ENCODE data around the gene ADAMTSL3. TPM values are rescaled to one million over a fixed set of nuclear protein-coding genes. Genes with fewer than 3 reads are reported as not detected.

ADAMTSL3 gene
- total RNA-seq, 5 donors from 2014 or later (not counting 1 experiment from before 2014, with no cell fraction given) = 0.07 to 0.15 (median 0.12) TPM; not detected in 1

DNA sequence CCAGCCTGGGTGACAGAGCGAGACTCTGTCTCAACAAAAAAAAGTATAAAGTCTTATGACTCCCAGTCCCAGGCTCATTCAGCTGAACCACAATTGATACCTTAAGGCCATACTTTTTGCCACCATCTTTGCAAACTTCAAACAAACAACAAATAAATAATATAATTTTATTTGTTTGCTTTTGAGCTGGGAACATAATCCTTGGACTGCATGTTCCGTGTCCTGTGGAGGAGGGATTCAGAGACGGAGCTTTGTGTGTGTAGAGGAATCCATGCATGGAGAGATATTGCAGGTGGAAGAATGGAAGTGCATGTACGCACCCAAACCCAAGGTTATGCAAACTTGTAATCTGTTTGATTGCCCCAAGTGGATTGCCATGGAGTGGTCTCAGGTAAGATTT, 238.6 kb downstream of the ADAMTSL3 start:
- H3K27me3 Mint-ChIP-seq = peaks cover 0 to 4% of the 10 kb centered on the region in 2 donors
- ChIA-PET CTCF (no interaction called here), POLR2A (no interaction called here)
- no peaks in the 10 kb centered on the region for H3K4me1 Mint-ChIP-seq
- no peak overlapping the region for H3K27ac Mint-ChIP-seq
- H3K36me3 Mint-ChIP-seq = no peaks in the 10 kb centered on the region
- no peaks in the 10 kb centered on the region for H3K36me3 ChIP-seq (ENCODE audit: control insufficient read depth in 2 of 2, extremely low read depth in 1 of 2, insufficient read depth in 1 of 2, low read length in 1 of 2)
- ATAC-seq (replicated peaks in 1 of 4) = no peak
- H3K9me3 ChIP-seq = no peaks in the 10 kb centered on the region
- DNase-seq = no peak
- no peaks in the 10 kb centered on the region for H3K27me3 ChIP-seq (replicated peaks in 1 of 2; ENCODE audit: control insufficient read depth in 2 of 2, extremely low read depth in 1 of 2, insufficient read depth in 2 of 2, low read length in 1 of 2)
- no peak overlapping the region for H3K27ac ChIP-seq (ENCODE audit: low read length)
- no peak overlapping the region for H3K4me3 ChIP-seq (ENCODE audit: control insufficient read depth in 1 of 2, extremely low read depth in 1 of 2, low read length in 1 of 2)
- H3K9me3 Mint-ChIP-seq = no peaks in the 10 kb centered on the region
- H3K4me3 Mint-ChIP-seq = no peak overlapping the region
- 100% methylated on average over 2 of the region's 4 CpGs for WGBS (ENCODE audit: insufficient coverage)
- no peaks in the 10 kb centered on the region for H3K4me1 ChIP-seq (ENCODE audit: control insufficient read depth in 1 of 2, extremely low read depth in 1 of 2, insufficient read depth in 2 of 2, low read length in 2 of 2)

DNA sequence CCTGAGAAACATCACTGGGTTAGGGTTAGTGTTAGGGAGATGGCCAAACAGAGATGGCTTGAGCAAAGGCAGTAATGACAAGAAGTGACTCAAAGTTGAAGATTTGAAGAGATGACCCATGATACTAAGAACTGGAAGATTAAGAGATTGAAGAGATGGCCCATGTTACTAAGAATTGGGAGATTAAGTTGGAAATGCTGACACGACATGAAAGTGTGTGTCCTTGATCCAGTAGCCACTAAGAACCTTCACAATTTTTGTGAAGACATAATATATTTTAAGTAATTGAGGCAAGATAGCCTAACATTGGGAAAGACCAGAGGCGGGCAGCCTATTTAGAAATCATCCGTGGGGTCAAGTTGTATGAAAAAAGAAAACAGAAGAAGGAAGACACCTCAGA, 239.4 kb downstream of the ADAMTSL3 start:
- H3K27me3 Mint-ChIP-seq = peaks cover 4% of the 10 kb centered on the region in 2 donors
- 87% methylated on average over 2 of the region's 3 CpGs for WGBS (ENCODE audit: insufficient coverage)
- H3K36me3 Mint-ChIP-seq = no peaks in the 10 kb centered on the region
- no peaks in the 10 kb centered on the region for H3K4me1 Mint-ChIP-seq
- ATAC-seq (replicated peaks in 1 of 4) = no peak
- POLR2A ChIA-PET = no interaction called here
- no peak overlapping the region for H3K27ac ChIP-seq (ENCODE audit: low read length)
- no peak overlapping the region for H3K4me3 ChIP-seq (ENCODE audit: control insufficient read depth in 1 of 2, extremely low read depth in 1 of 2, low read length in 1 of 2)
- no peak overlapping the region for H3K4me3 Mint-ChIP-seq
- DNase-seq = no peak
- H3K27ac Mint-ChIP-seq = no peak overlapping the region
- H3K27me3 ChIP-seq (replicated peaks in 1 of 2; ENCODE audit: control insufficient read depth in 2 of 2, extremely low read depth in 1 of 2, insufficient read depth in 2 of 2, low read length in 1 of 2) = no peaks in the 10 kb centered on the region
- CTCF ChIA-PET = no interaction called here
- H3K9me3 Mint-ChIP-seq = no peaks in the 10 kb centered on the region
- no peaks in the 10 kb centered on the region for H3K9me3 ChIP-seq
- no peaks in the 10 kb centered on the region for H3K4me1 ChIP-seq (ENCODE audit: control insufficient read depth in 1 of 2, extremely low read depth in 1 of 2, insufficient read depth in 2 of 2, low read length in 2 of 2)
- H3K36me3 ChIP-seq (ENCODE audit: control insufficient read depth in 2 of 2, extremely low read depth in 1 of 2, insufficient read depth in 1 of 2, low read length in 1 of 2) = no peaks in the 10 kb centered on the region

DNA sequence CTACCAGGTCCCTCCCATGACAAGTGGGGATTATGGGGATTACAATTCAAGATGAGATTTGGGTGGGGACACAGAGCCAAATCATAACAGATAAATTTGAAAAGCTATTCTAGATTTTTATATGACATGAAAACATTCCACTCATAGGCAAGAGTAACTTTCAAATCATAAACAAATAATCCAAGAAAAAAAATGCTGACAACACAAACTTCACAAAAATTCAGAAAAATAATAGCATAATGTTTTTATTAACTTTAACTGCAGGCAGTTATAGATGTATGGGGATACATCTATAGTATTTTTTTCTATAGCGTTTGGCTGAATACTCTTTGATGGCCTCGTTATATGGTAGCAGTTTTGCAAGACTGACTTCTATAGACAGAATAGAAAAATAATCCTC, 243.1 kb downstream of the ADAMTSL3 start:
- H3K27me3 ChIP-seq (replicated peaks in 1 of 2; ENCODE audit: control insufficient read depth in 2 of 2, extremely low read depth in 1 of 2, insufficient read depth in 2 of 2, low read length in 1 of 2) = peaks cover 0 to 2% of the 10 kb centered on the region in 2 experiments
- H3K27me3 Mint-ChIP-seq = peaks cover 2 to 4% of the 10 kb centered on the region in 2 donors
- ATAC-seq (replicated peaks in 1 of 4) (no peak), DNase-seq (no peak)
- no peak overlapping the region for H3K27ac Mint-ChIP-seq
- WGBS (ENCODE audit: insufficient coverage) = no CpG with 5 or more reads among the region's 2 CpGs
- H3K4me1 ChIP-seq (ENCODE audit: control insufficient read depth in 1 of 2, extremely low read depth in 1 of 2, insufficient read depth in 2 of 2, low read length in 2 of 2) = no peaks in the 10 kb centered on the region
- H3K4me3 ChIP-seq (ENCODE audit: control insufficient read depth in 1 of 2, extremely low read depth in 1 of 2, low read length in 1 of 2) = no peak overlapping the region
- H3K36me3 Mint-ChIP-seq = no peaks in the 10 kb centered on the region
- no peak overlapping the region for H3K4me3 Mint-ChIP-seq
- no peak overlapping the region for H3K27ac ChIP-seq (ENCODE audit: low read length)
- ChIA-PET CTCF (no interaction called here), POLR2A (no interaction called here)
- H3K4me1 Mint-ChIP-seq = no peaks in the 10 kb centered on the region
- no peaks in the 10 kb centered on the region for H3K9me3 Mint-ChIP-seq
- H3K36me3 ChIP-seq (ENCODE audit: control insufficient read depth in 2 of 2, extremely low read depth in 1 of 2, insufficient read depth in 1 of 2, low read length in 1 of 2) = no peaks in the 10 kb centered on the region
- H3K9me3 ChIP-seq = no peaks in the 10 kb centered on the region

DNA sequence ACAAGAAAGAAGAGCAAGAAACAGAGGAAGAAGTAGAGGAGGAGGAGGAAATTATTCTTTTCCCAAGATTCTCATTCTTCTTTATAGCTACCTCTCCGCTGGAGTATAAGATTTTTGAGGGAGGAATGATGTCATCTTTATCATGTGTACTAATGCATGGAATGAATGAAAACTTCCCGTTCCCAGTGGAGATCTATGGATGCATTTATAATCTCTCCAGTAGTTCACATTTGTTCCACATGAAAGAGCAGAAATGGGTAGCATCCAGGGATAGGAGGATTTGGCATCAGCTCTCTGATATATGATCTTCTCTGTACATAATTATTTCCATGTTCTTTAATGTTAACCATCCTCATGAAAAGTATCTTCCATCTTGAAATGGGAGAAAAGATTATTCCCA, 244.4 kb downstream of the ADAMTSL3 start:
- Histone ChIP-seq H3K9me3 (no peaks in the 10 kb centered on the region), H3K27ac (ENCODE audit: low read length) (no peak overlapping the region), H3K4me3 (ENCODE audit: control insufficient read depth in 1 of 2, extremely low read depth in 1 of 2, low read length in 1 of 2) (no peak overlapping the region), H3K36me3 (ENCODE audit: control insufficient read depth in 2 of 2, extremely low read depth in 1 of 2, insufficient read depth in 1 of 2, low read length in 1 of 2) (no peaks in the 10 kb centered on the region), H3K4me1 (ENCODE audit: control insufficient read depth in 1 of 2, extremely low read depth in 1 of 2, insufficient read depth in 2 of 2, low read length in 2 of 2) (no peaks in the 10 kb centered on the region), H3K27me3 (replicated peaks in 1 of 2; ENCODE audit: control insufficient read depth in 2 of 2, extremely low read depth in 1 of 2, insufficient read depth in 2 of 2, low read length in 1 of 2) (peaks cover 0 to 2% of the 10 kb centered on the region in 2 experiments)
- no peak overlapping the region for H3K27ac Mint-ChIP-seq
- POLR2A ChIA-PET = no interaction called here
- H3K9me3 Mint-ChIP-seq = no peaks in the 10 kb centered on the region
- DNase-seq = no peak
- ATAC-seq (replicated peaks in 1 of 4) = no peak
- WGBS (ENCODE audit: insufficient coverage) = no CpG with 5 or more reads among the region's 2 CpGs
- H3K4me3 Mint-ChIP-seq = no peak overlapping the region
- H3K36me3 Mint-ChIP-seq = no peaks in the 10 kb centered on the region
- CTCF ChIA-PET = no interaction called here
- no peaks in the 10 kb centered on the region for H3K4me1 Mint-ChIP-seq
- peaks cover 4% of the 10 kb centered on the region in 2 donors for H3K27me3 Mint-ChIP-seq

DNA sequence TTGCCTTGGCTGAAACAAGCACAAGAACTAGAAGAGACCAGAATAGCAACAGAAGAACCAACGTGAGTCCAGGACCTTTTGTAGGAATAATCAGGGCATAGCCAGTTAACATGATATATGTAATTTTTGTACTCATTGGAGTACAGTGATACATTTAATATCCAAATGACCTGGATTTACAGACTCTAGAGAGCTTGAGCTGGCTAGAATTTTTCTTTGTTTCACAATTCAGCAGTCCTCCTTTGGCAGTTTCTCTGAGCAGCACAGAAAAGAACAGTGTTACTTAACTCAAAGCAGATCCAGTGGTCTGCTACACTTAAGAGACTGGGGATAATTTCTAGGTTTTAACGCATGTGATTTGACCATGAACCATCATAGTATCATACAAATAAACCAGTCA, 245.7 kb downstream of the ADAMTSL3 start:
- ATAC-seq (replicated peaks in 1 of 4) = no peak
- H3K27me3 ChIP-seq (replicated peaks in 1 of 2; ENCODE audit: control insufficient read depth in 2 of 2, extremely low read depth in 1 of 2, insufficient read depth in 2 of 2, low read length in 1 of 2) = peaks cover 0 to 2% of the 10 kb centered on the region in 2 experiments
- H3K4me1 Mint-ChIP-seq = no peaks in the 10 kb centered on the region
- ChIA-PET POLR2A (no interaction called here), CTCF (no interaction called here)
- no peaks in the 10 kb centered on the region for H3K4me1 ChIP-seq (ENCODE audit: control insufficient read depth in 1 of 2, extremely low read depth in 1 of 2, insufficient read depth in 2 of 2, low read length in 2 of 2)
- H3K9me3 Mint-ChIP-seq = no peaks in the 10 kb centered on the region
- H3K27me3 Mint-ChIP-seq = peaks cover 4% of the 10 kb centered on the region in 2 donors
- WGBS (ENCODE audit: insufficient coverage) = no CpG with 5 or more reads among the region's 2 CpGs
- no peak for DNase-seq
- H3K4me3 Mint-ChIP-seq = no peak overlapping the region
- no peak overlapping the region for H3K27ac ChIP-seq (ENCODE audit: low read length)
- H3K9me3 ChIP-seq = no peaks in the 10 kb centered on the region
- no peak overlapping the region for H3K4me3 ChIP-seq (ENCODE audit: control insufficient read depth in 1 of 2, extremely low read depth in 1 of 2, low read length in 1 of 2)
- H3K36me3 ChIP-seq (ENCODE audit: control insufficient read depth in 2 of 2, extremely low read depth in 1 of 2, insufficient read depth in 1 of 2, low read length in 1 of 2) = no peaks in the 10 kb centered on the region
- H3K27ac Mint-ChIP-seq = no peak overlapping the region
- H3K36me3 Mint-ChIP-seq = no peaks in the 10 kb centered on the region

DNA sequence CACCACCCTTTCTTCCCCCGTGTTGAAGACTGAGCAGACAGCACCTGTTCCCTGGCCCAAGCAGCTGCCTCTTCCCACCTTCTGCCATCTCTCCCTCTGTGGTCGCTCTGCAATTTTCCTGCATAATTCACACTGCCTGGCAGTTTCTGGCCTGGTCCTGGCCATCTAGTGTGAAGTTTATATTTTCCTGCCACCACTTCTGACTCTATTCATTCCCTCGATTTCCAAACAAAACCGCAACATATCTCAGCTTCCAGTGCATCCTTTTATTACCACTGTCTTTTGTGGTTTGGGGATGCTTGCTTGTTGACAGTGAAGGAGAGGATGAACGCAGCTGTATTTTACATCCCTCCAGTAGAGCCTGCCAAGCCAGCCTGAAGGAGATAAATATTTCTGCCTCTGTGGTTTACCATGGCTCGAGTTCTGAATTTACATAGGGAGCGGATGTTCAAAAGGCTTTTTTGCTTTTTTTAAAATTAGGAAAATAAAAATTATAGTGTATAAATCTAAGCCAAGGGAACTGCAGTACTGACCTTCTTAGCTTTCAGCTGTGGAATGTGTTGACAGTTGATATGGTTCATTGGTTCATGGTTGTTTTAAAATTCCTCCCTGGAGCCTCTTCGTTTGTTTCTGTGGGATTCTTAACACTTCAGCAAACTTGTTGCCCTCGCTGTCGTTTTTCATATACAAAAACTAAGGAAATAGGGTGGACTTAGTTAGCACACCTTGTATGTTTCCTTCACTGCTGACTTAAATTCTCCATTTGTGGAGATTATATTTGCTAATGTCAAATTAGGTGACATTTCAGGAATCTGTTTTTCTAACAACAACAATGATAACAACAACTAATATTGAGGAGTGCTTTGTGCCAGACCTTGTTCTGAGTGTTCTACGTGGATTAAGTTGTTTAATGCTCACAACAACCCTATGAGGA, 250.5 kb downstream of the ADAMTSL3 start:
- H3K9me3 Mint-ChIP-seq = peaks cover 0 to 5% (median 0%) of the 10 kb centered on the region in 3 donors
- no peak for ATAC-seq (replicated peaks in 1 of 4)
- WGBS (ENCODE audit: insufficient coverage) = 80% methylated on average over 1 of the region's 11 CpGs

More for the DNA sequence above, 250.5 kb downstream of the ADAMTSL3 start:
- no peaks in the 10 kb centered on the region for H3K9me3 ChIP-seq
- peaks cover 0 to 4% of the 10 kb centered on the region in 2 donors for H3K27me3 Mint-ChIP-seq
- CTCF ChIA-PET = no interaction called here
- H3K4me1 Mint-ChIP-seq = no peaks in the 10 kb centered on the region
- peaks cover 0 to 2% of the 10 kb centered on the region in 2 experiments for H3K27me3 ChIP-seq (replicated peaks in 1 of 2; ENCODE audit: control insufficient read depth in 2 of 2, extremely low read depth in 1 of 2, insufficient read depth in 2 of 2, low read length in 1 of 2)
- no peak overlapping the region for H3K4me3 ChIP-seq (ENCODE audit: control insufficient read depth in 1 of 2, extremely low read depth in 1 of 2, low read length in 1 of 2)
- H3K27ac Mint-ChIP-seq = no peak overlapping the region
- H3K4me3 Mint-ChIP-seq = no peak overlapping the region
- no peaks in the 10 kb centered on the region for H3K4me1 ChIP-seq (ENCODE audit: control insufficient read depth in 1 of 2, extremely low read depth in 1 of 2, insufficient read depth in 2 of 2, low read length in 2 of 2)
- H3K36me3 ChIP-seq (ENCODE audit: control insufficient read depth in 2 of 2, extremely low read depth in 1 of 2, insufficient read depth in 1 of 2, low read length in 1 of 2) = no peaks in the 10 kb centered on the region
- H3K36me3 Mint-ChIP-seq = no peaks in the 10 kb centered on the region
- no peak overlapping the region for H3K27ac ChIP-seq (ENCODE audit: low read length)
- no peak for DNase-seq
- POLR2A ChIA-PET = interaction anchor here in 1 of 2 donors (0.7 kb wide), 1 partner anchor 18 kb away, joined by 13 read pairs; no protein-coding TSS in a partner anchor

All from T-cell (primary cell).